GM12892 (cell line): ENCODE measurements around the gene SPATA20.

ENCODE experiments used
- POLR2AphosphoS5 ChIP-seq: IDR thresholded peaks from 2 replicates; pipeline ENCODE4 v1.6.1; 2011; ENCODE audit warnings: low read depth, low read length, control low read depth
- TAF1 ChIP-seq: IDR thresholded peaks from 2 replicates; pipeline ENCODE4 v1.6.1; 2011; ENCODE audit warnings: low read depth, mild to moderate bottlenecking, control low read depth, low read length, borderline replicate concordance

GRCh38 chr17:50569592-50569991 is 22.6 kb downstream of the SPATA20 start:
- TF ChIP-seq TAF1 (no peak), POLR2AphosphoS5 (no peak)
